Central memory CD4-positive, alpha-beta T cell (primary cell): Measurements from ENCODE around the gene EDARADD.
"Not testable (repeated sequence)": the region's sequence is repeated elsewhere in the genome, so short reads cannot be mapped to it uniquely, and the experiment has no call there.

Experiments
- DNase-seq: peaks from one replicate; pipeline ENCODE4 v3.0.0; 2022

Gene EDARADD

DNA sequence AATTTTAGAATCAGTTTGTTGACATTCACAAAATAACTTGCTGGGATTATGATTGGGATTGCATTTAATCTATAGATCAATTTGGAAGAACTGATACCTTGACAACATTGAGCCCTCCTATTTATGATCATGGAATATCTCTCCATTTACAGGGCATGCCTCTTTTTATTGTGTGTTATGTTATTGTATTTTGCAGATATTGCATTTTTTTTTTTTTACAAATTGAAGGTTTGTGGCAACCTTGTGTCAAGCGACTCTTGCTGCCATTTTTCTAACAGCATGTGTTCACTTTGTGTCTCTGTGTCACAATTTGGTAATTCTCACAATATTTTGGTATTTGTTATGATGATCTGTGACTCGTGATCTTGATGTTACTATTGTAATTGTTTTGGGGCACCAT is 46.3 kb downstream of the EDARADD start:
- no peak for DNase-seq

- no peak for DNase-seq
Measured at GRCh38 chr1:236450779-236451178, 56.7 kb downstream of the EDARADD start.

DNA sequence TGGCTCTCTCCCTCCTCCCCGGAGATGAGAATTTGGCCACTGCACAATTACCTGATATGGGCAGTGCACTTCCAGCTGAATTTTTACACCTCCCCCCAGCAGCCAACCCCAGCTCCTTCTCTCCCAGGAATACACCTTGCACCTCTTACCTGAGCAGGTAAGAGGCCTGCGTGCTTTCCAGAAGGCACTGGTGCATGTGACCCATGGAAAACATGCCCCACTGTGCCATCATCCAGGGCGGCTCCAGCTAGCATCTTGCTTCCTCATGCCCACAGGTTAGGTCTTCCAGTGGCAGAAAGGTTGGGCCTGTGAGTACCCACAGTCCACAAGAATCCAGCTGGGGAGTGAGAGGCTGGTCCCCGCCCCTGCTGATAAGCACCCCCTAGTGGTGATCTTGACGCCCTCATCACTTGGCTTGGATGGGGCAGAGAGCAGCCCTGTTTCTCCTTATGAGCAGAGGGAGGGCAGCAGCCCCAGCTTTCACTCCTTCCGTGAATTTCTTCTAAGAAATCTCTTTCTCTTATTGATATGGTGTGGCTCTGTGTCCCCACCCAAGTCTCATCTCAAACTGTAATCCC is 57.8 kb downstream of the EDARADD start:
- peak; percentile 17 for DNase-seq

DNA sequence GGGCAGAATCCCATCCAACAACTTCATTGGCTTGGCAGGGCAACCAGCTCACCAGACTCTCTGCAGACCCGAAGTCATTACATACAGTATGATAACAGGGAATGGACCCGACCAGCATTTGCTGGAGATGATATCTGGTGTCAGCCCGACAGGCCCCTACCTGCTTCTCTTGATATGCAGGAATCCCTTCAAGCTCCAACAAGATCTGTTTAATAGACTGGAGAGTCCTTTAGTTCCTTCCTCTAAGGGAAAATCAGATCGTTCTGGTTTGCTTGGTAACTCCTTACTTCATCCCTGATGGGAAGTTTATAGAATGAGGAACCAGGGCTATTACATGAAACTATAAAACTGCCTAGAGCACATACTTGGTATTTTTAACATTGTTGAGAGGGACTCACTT is 61.2 kb downstream of the EDARADD start:
- no peak for DNase-seq

GRCh38 chr1:236457775-236458174 is 63.7 kb downstream of the EDARADD start:
- no peak for DNase-seq

GRCh38 chr1:236458996-236459395 is 64.9 kb downstream of the EDARADD start:
- DNase-seq: no peak

- DNase-seq: no peak
Measured at GRCh38 chr1:236460103-236460502, 66.0 kb downstream of the EDARADD start.

DNA sequence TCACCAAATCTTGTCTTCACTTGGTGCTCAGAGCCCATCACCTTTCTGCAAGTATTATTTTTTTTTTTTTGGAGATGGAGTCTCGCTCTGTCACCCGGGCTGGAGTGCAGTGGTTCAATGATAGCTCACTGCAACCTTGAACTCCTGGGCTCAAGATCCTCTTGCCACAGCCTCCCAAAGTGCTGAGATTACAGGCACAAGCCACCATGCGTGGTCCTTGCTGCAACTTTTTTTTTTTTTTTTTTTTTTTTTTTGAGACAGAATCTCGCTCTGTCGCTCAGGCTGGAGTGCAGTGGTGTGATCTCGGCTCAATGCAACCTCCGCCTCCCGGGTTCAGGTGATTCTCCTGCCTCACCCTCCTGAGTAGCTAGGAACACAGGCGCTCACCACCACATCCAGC is 70.1 kb downstream of the EDARADD start:
- DNase-seq: not testable (repeated sequence)

DNA sequence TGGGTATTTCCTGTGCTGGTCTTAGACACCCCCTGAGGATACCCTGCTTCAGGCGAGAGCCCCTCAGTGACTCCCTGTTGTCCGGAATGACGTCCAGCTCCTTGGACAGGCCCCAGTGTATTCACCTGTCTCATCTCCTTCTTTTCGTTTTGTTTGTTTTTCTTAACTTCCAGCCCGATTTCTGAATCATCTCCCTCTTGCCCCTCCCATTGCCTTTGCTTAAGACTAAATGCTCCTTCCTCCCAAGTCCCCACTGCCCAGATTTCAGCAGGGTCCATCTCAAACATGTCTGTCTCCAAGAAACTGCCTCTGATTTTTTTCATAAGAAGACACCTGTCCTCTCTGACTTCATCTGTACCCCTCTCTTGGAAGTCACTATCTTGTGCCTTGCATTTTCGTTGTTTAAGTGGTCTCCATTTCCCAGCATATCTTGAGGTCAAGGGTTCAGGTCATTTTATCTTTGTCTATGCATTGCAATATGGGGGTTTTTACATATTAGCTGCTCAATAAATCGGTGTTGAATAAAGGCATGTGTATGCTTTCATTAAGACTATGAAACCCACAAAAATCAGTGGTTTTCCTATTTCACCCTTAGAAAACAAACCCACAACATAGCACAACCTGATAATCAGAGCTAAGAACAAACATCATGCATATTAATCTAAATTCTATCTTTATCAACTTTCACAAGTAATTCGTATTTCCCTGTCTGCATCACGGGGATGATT is 71.3 kb downstream of the EDARADD start:
- DNase-seq: no peak

DNA sequence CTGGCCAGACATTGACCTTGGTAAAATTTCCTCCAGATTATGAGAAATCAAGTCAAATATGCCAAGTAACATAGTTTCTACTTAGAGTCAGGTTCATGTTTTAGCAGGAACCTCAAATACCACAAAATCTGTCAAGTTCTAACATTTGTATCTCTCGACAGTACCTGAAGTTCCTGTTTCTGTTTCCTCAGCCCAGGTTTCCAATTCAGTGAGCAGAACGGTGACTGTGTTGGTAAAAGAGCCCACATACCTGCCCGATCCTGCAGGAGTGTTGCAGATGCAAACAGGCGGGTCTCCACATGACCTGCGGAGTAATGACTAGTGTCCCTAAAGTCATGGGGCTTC is 71.8 kb downstream of the EDARADD start:
- peak; percentile 52 for DNase-seq

DNA sequence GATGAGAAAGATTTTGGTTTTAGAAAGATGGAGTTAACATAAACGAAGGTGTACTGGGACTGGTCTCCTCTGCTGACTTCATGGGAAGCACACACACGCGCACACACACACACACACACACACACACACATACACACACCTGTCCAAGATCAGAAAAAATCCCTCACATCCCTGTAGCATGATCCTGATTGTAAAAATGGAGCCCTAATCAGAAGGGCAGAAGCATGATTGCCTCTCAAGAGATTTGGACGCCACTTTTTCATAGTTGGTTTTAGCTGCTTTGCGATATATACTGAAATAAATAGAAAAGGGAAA is 73.2 kb downstream of the EDARADD start:
- DNase-seq: no peak

- no peak for DNase-seq
Measured at GRCh38 chr1:236468625-236469024, 74.5 kb downstream of the EDARADD start.

- no peak for DNase-seq
Measured at GRCh38 chr1:236469466-236469865, 75.4 kb downstream of the EDARADD start.

GRCh38 chr1:236471096-236471495 is 77.0 kb downstream of the EDARADD start:
- no peak for DNase-seq

DNA sequence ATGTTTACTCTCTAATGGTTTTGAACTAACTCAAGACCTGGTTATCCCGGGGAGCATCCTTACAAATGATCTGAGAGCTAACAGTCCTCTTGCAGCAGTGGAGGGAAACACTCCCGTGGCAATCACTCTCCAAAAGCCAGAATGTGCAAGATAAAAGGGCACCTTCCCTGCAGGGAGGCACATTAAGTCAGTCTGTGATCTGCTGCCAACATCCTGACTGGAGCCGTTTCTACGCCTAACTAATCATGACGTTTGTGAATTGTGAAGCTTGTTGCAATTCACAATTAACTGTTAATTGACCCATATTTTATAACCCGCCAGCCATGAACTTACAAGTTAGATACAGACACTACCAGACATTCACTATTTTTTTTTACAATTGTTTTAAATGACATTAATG is 77.6 kb downstream of the EDARADD start:
- no peak for DNase-seq

DNA sequence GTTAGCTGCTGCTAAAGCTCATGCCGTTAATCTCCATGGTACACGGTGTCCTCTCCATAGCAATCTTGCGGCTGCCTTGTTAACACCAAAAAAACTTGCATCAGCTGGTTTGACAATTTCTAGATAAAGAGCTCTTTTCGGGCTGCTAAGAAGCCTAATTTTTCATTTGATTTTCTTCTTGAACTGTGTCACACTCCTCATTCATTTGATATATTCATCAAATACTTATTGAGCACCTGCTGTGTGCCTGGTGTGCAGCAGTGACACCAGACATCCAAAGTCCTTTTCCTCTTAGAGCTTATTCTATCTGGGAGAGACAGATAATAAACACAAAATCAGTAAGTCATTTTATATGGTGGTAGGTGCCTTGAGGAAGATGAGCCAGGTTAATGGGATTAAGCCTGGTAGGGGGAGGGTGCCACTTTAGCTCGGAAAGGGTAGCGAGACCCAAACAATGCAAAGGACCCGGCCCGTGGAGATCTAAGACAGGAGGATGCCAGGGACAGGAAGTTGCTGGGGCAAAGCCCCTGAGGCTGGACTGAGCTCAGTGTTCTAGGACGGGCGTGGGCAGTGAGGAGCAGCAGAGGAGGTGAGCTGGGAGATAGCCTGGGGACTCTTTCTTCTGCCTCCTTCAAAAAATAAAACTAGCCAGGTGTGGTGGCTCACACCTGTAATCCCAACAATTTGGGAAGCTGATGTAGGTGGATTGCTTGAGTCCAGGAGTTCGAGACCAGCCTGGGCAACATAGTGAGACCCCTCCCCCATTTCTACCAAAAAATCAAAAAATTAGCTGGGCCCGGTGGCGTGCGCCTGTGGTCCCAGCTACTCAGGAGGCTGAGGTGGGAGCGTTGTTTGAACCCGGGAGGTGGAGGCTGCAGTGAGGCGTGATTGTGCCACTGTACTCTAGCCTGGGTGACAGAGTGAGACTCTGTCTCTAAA is 79.0 kb downstream of the EDARADD start:
- DNase-seq: no peak

GRCh38 chr1:236476019-236476418 is 81.9 kb downstream of the EDARADD start:
- DNase-seq: no peak

- no peak for DNase-seq
Measured at GRCh38 chr1:236480758-236481436, 86.8 kb downstream of the EDARADD start.

DNA sequence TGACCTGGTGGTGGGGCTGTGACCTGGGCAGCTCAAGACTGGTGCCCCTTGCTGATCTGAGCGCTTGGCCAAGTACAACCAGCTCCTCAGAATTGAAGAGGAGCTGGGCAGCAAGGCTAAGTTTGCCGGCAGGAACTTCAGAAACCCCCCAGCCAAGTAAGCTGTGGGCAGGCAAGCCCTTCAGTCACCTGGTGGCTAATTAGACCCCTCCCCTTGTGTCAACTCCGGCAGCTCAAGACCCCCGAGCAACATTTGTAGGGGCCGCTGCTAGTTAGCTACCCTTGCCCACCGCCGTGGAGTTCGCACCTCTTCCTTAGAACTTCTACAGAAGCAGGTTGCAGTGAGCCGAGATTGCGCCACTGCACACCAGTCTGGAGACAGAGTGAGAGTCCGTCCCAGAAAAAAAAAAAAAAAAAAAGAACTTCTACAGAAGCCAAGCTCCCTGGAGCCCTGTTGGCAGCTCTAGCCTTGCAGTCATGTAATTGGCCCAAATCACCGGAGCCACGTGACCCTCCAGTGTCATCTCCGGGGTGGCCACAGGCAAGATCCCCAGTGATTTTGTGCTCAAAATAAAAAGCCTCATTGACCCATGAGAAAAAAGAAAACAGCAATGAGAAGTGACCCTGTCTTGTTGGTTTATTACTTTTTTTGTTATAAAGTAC is 90.4 kb downstream of the EDARADD start:
- no peak for DNase-seq

- no peak for DNase-seq
Measured at GRCh38 chr1:236486356-236487002, 92.4 kb downstream of the EDARADD start.

DNA sequence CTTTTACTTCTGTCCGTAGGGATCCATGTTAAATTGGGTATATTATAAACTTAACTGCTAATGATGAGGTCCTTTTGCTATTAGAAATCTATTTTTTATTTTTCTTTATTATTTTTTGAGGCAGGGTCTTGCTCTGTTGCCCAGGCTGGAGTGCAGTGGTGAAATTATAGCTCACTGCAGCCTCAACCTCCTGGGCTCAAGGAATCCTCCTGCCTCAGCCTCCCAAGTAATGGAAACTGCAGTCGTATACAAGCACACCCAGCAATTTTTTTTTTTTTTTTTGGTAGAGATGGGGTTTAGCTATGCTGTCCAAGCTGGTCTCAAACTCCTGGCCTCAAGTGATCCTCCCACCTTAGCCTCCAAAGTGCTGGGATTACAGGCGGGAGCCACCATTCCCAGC is 95.1 kb downstream of the EDARADD start:
- DNase-seq: not testable (repeated sequence)

DNA sequence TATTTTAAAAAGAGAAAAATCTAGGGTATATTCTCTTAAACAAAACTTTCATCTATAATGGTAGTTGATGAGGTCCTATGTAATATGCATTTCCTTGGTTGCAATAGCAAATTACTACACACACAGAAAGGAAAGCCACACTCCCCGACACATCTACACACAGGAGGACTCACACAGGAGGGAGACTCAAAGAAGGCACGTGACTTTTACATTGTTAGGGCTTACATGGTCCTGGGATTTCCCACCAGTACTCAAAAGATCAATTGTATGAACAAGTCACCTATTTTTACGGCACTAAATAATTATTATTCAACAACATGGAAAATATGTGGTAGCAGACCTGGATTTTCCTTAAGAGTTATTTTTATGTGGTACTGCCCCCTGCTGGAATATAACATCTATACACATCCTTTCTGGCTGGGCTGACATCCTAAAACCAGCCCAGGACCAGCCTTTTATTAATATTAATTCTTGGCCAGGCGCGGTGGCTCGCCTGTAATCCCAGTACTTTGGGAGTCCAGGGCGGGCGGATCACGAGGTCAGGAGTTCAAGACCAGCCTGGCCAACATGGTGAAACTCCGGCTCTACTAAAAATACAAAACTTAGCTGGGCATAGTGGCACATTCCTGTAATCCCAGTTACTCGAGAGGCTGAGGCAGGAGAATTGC is 95.8 kb downstream of the EDARADD start:
- peak; percentile 33 for DNase-seq
